Fibroblast of skin of back (primary cell): ENCODE data around the gene SBF1.

Experiments used
- DNase-seq: peaks from one replicate; pipeline ENCODE4 v3.0.0-alpha.2; 2013

The SBF1 gene

DNA sequence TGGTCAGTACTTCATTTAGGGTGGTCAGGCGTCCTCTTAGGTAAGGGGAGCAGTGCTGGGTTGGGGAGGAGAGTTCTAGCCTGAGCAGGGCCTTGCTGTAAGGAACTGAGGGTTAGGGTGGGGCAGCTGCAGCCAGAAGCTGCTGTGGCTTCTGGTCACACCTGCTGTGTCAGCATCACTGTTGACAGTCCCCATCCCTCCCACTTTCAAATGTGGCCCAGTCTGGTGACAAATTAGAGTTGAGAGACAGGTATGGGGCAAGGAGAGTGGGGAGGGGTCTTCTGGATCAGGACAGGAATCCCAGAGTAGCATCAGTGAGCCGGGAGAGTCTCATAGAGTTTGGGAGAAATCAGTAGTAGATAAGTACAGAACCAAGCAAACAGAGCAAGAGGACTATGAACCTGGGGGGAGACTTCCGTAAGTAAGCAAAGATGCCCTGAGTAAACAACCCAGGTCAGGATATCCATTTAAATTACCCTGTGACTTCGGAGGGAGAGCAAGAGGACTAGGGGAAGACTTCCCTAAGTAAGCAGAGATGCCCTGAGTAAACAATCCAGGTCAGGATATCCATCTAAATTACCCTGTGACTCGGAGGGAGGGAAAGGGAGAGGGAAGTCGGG, 78.0 kb downstream of the SBF1 start:
- no peak for DNase-seq
